Spleen (tissue), 11 donors: Measurements from ENCODE around the gene SF3B4. TPM values are rescaled to one million over a fixed set of nuclear protein-coding genes. Genes with fewer than 3 reads are reported as not detected.

Source experiments
- DNase-seq: peaks from one replicate; pipeline ENCODE4 v3.0.0-alpha.2; 2020
- H3K27ac ChIP-seq, 8 donors: fragments of 200-600 bp; sonication (generic) in 7 of 8; 1 replicate in 4 of 8; 2 replicates in 4 of 8; pipeline versions ENCODE4 v1.5.0 to v1.8.0; 2016 to 2021; ENCODE audit warnings: inconsistent platforms in 4 of 8, mild to moderate bottlenecking in 4 of 8, moderate library complexity in 1 of 8
- H3K27me3 ChIP-seq, 7 donors: fragments of 200-600 bp; sonication (generic) in 6 of 7; replicated peaks in 1 of 7; 1 replicate in 4 of 7; 2 replicates in 3 of 7; pipeline versions ENCODE4 v1.5.0 to v1.8.0; 2016 to 2021; ENCODE audit warnings: inconsistent platforms in 3 of 7, mild to moderate bottlenecking in 1 of 7
- H3K36me3 ChIP-seq, 6 donors: fragments of 200-600 bp; sonication (generic) in 5 of 6; 1 replicate in 4 of 6; 2 replicates in 2 of 6; pipeline versions ENCODE4 v1.5.0 to v1.8.0; 2016 to 2021; ENCODE audit warnings: inconsistent platforms in 2 of 6
- H3K4me1 ChIP-seq, 6 donors: fragments of 200-600 bp; sonication (generic) in 5 of 6; 1 replicate in 3 of 6; 2 replicates in 3 of 6; pipeline versions ENCODE4 v1.5.0 to v1.8.0; 2016 to 2021; ENCODE audit warnings: inconsistent platforms in 3 of 6
- H3K4me3 ChIP-seq, 8 donors: fragments of 200-600 bp; sonication (generic) in 7 of 8; 1 replicate in 4 of 8; 2 replicates in 4 of 8; pipeline versions ENCODE4 v1.5.0 to v1.8.0; 2016 to 2021; ENCODE audit warnings: inconsistent platforms in 4 of 8, mild to moderate bottlenecking in 4 of 8, moderate library complexity in 2 of 8
- H3K9me3 ChIP-seq, 8 donors: fragments of 200-600 bp; sonication (generic) in 7 of 8; 1 replicate in 4 of 8; 2 replicates in 4 of 8; pipeline versions ENCODE4 v1.5.0 to v1.8.0; 2016 to 2021; ENCODE audit warnings: inconsistent platforms in 4 of 8
- POLR2A ChIP-seq, 3 donors: fragments of 450-650 bp; IDR thresholded peaks; one replicate each; pipeline ENCODE4 v1.5.1; 2017; ENCODE audit warnings: antibody characterized with exemption in 3 of 3, mild to moderate bottlenecking in 1 of 3
- POLR2AphosphoS5 ChIP-seq, 3 donors: sonication (generic); formaldehyde crosslinking; IDR thresholded peaks; one replicate each; pipeline ENCODE4 v1.5.1; 2017; ENCODE audit warnings: antibody characterized with exemption in 3 of 3
- WGBS, 5 donors: extraction: QIAGEN DNeasy Blood & Tissue Kit in 3 of 5; methylation state at CpG; one replicate each; pipeline versions ENCODE4 v1.1.5 to v1.1.7; 2013 to 2018; 5-methylcytosine and 5-hydroxymethylcytosine counted together
- intact Hi-C: fragments of 100-400 bp; cut with DNase I; formaldehyde crosslinking; loops from one replicate; pipeline ENCODE4 v1.15.0; 2023; ENCODE audit warnings: low total_unique reads
- polyA plus RNA-seq, 3 donors: library from polyadenylated mRNA; stranded (reverse); fragments of 200-250 nt; gene quantifications; one replicate each; pipeline ENCODE4 v1.2.1, GENCODE V29; 2013
- total RNA-seq, 7 donors: library from RNA; depleted of rRNA in 3 of 7; stranded (reverse); fragments of >200 nt in 3 of 7; fragmentation: NEBNext Ultra II Directional in 4 of 7; extraction: Animal tissue kit (Norgen Biotek cat#: 25700) in 4 of 7; gene quantifications; one replicate each; pipeline versions ENCODE4 v1.1.0 to v1.2.1, GENCODE V29; 2016 to 2021
- TF ChIP-seq, protein P1 (sequence below), 11 experiments: fragments of 200-600 bp in 7 of 11; fragments of 450-650 bp in 4 of 11; sonication (generic) in 4 of 11; IDR thresholded peaks in 8 of 11; conservative IDR thresholded peaks in 3 of 11; 1 replicate in 7 of 11; 2 replicates in 4 of 11; pipeline versions ENCODE4 v1.4.0 to v1.8.0; 2016 to 2021; ENCODE audit warnings: antibody characterized with exemption in 11 of 11, inconsistent platforms in 4 of 11, mild to moderate bottlenecking in 1 of 11
- donor health status: healthy with polysubstance abuse.
- donor health status: DM: no; HTN: no; CAD: no; lungs with moderate emphysema.
- donor health status: DM: no; HTN: no; CAD: no.
- donor health status: Bipolar disorder and iron deficiency.
- donor health status: healthy.
- donor health status: DM: no; HTN: no; CAD: no.
- donor health status: DM: yes; HTN: yes; CAD: no.

The SF3B4 gene
- total and polyA plus RNA-seq, 10 donors: 17.6 to 43.8 (median 28.5) TPM

- DNase-seq: no peak
- peaks cover 0 to 26% (median 8%) of the 10 kb centered on the region in 7 donors for H3K27me3 ChIP-seq
- no peak for TF ChIP-seq POLR2A (IDR thresholded peaks at IDR 0.05)
- TF ChIP-seq POLR2AphosphoS5 (IDR thresholded peaks at IDR 0.05): no peak
- peak overlapping the region in 2 of 8 donors; percentile 12 to 25 for H3K27ac ChIP-seq
- no peaks in the 10 kb centered on the region for H3K36me3 ChIP-seq
- no peaks in the 10 kb centered on the region for H3K9me3 ChIP-seq
- H3K4me1 ChIP-seq: peaks cover 0 to 30% (median 23%) of the 10 kb centered on the region in 6 donors
- intact Hi-C loops: no loop called here
- WGBS, 5 donors: 70 to 78% (median 71%) methylated on average over 11 of the region's 11 CpGs
- H3K4me3 ChIP-seq: no peak overlapping the region
Observed at GRCh38 chr1:149915429-149916192, 12.0 kb downstream of the SF3B4 start.

DNA sequence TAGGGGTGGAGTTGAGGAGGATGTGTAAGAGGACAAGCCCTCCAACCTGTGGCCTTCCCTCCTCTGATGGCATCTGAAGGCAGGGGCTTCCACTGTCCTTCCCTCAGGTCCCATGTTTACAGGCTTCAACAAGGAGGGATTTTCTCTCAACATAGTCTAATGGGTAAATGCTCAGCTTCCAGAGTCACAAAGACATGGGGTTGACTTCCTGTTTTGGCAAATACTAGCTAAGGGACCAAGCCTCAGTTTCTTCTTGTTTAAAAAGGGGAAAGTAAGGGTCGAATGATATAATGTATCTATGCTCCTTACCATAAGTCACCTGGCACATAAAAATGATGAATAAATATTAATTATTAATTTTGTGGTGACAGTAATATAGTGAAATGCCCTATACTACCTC, 13.1 kb downstream of the SF3B4 start:
- no peak overlapping the region for H3K27ac ChIP-seq

DNA sequence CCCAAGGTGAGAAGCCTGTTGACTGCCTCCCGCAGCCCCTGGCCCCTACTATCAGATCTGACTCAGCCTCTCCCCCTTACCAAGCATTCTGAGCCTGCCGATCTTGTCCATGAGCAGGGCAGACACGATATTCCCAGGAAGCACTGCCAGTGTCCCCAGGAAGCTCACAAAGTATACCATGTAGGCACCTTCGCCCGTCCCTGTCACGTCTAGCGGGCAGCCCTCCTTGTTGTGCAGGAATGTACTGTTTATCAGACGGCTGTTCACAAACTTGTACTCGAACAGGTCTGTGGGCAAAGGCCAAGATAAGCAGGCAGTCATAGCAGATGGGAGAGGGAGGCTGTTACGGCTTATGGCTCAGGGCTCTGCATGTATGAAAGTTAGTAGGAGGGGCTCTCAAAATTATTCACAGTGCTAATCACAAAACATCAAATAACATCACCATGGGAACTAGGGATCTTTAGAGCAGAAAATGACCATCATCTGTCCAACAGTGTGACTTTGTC, 21.0 kb downstream of the SF3B4 start:
- TF ChIP-seq POLR2A (IDR thresholded peaks at IDR 0.05) (no peak), POLR2AphosphoS5 (IDR thresholded peaks at IDR 0.05) (no peak)
- TF ChIP-seq, protein P1, sequence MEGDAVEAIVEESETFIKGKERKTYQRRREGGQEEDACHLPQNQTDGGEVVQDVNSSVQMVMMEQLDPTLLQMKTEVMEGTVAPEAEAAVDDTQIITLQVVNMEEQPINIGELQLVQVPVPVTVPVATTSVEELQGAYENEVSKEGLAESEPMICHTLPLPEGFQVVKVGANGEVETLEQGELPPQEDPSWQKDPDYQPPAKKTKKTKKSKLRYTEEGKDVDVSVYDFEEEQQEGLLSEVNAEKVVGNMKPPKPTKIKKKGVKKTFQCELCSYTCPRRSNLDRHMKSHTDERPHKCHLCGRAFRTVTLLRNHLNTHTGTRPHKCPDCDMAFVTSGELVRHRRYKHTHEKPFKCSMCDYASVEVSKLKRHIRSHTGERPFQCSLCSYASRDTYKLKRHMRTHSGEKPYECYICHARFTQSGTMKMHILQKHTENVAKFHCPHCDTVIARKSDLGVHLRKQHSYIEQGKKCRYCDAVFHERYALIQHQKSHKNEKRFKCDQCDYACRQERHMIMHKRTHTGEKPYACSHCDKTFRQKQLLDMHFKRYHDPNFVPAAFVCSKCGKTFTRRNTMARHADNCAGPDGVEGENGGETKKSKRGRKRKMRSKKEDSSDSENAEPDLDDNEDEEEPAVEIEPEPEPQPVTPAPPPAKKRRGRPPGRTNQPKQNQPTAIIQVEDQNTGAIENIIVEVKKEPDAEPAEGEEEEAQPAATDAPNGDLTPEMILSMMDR (IDR thresholded peaks at IDR 0.05 in 8 of 11, conservative IDR thresholded peaks at IDR 0.05 in 3 of 11): no peak
- H3K27me3 ChIP-seq: no peaks in the 10 kb centered on the region
- 90 to 96% (median 94%) methylated on average over 10 of the region's 10 CpGs for WGBS, 5 donors

More for the DNA sequence above, 13.1 kb downstream of the SF3B4 start:
- no peak for TF ChIP-seq POLR2A (IDR thresholded peaks at IDR 0.05)
- TF ChIP-seq, protein P1 (IDR thresholded peaks at IDR 0.05 in 8 of 11, conservative IDR thresholded peaks at IDR 0.05 in 3 of 11): no peak
- TF ChIP-seq POLR2AphosphoS5 (IDR thresholded peaks at IDR 0.05): no peak
- WGBS, 5 donors: 67 to 88% (median 82%) methylated on average over 1 of the region's 1 CpG
- Histone ChIP-seq H3K4me1 (peaks cover 0 to 30% (median 23%) of the 10 kb centered on the region in 6 donors), H3K9me3 (no peaks in the 10 kb centered on the region), H3K27me3 (peaks cover 0 to 26% (median 8%) of the 10 kb centered on the region in 7 donors), H3K4me3 (no peak overlapping the region), H3K36me3 (no peaks in the 10 kb centered on the region)
- intact Hi-C loops: no loop called here
- no peak for DNase-seq

GRCh38 chr1:149903836-149904491, 23.6 kb downstream of the SF3B4 start:
- Histone ChIP-seq H3K27ac (no peak overlapping the region), H3K36me3 (peaks cover 0 to 12% (median 0%) of the 10 kb centered on the region in 6 donors), H3K27me3 (no peaks in the 10 kb centered on the region), H3K4me1 (peaks cover 5 to 18% (median 10%) of the 10 kb centered on the region in 6 donors), H3K9me3 (no peaks in the 10 kb centered on the region), H3K4me3 (no peak overlapping the region)
- TF ChIP-seq POLR2AphosphoS5 (IDR thresholded peaks at IDR 0.05): no peak
- TF ChIP-seq POLR2A (IDR thresholded peaks at IDR 0.05): no peak
- TF ChIP-seq, protein P1 (IDR thresholded peaks at IDR 0.05 in 8 of 11, conservative IDR thresholded peaks at IDR 0.05 in 3 of 11): no peak
- WGBS, 5 donors: 86 to 96% (median 88%) methylated on average over 5 of the region's 5 CpGs
- peak; percentile 53 for DNase-seq
- intact Hi-C loops: no loop called here

More for the DNA sequence above, 21.0 kb downstream of the SF3B4 start:
- Histone ChIP-seq H3K36me3 (peaks cover 0 to 12% (median 0%) of the 10 kb centered on the region in 6 donors), H3K4me3 (no peak overlapping the region), H3K4me1 (no peaks in the 10 kb centered on the region), H3K9me3 (no peaks in the 10 kb centered on the region), H3K27ac (no peak overlapping the region)
- intact Hi-C loops: no loop called here
- peak; percentile 32 for DNase-seq
